ENCODE measurements around the gene POLR2L. TPM values are rescaled to one million over a fixed set of nuclear protein-coding genes. Genes with fewer than 3 reads are reported as not detected.

The POLR2L gene
- total RNA-seq, 1 experiment from 2014 or later, result 107 TPM

- no peaks in the 10 kb centered on the region for H3K4me1 Mint-ChIP-seq (ENCODE audit: low read depth, unreplicated experiment)
- no peak overlapping the region for H3K4me3 Mint-ChIP-seq (ENCODE audit: low read depth, unreplicated experiment)
- TF ChIP-seq CTCF (IDR thresholded peaks at IDR 0.05; ENCODE audit: unreplicated experiment), result no peak
- intact Hi-C loops (cut with micrococcal nuclease; ENCODE audit: unreplicated experiment), result no loop called here
- H3K36me3 Mint-ChIP-seq (ENCODE audit: insufficient read depth, unreplicated experiment), result peaks cover 77% of the 10 kb centered on the region
- CTCF ChIA-PET, result no interaction called here
- H3K9me3 Mint-ChIP-seq (ENCODE audit: low read depth, unreplicated experiment), result no peaks in the 10 kb centered on the region
- H3K27me3 Mint-ChIP-seq (ENCODE audit: unreplicated experiment), result peaks cover 15% of the 10 kb centered on the region
- DNase-seq, result no peak
- no TSS peak for BruUV-seq (replicated peaks)
- no peak overlapping the region for H3K27ac Mint-ChIP-seq (ENCODE audit: unreplicated experiment)
Measured at GRCh38 chr11:865462-866430, 23.4 kb upstream of the POLR2L start.

GRCh38 chr11:864898-865297, 22.6 kb upstream of the POLR2L start:
- Mint-ChIP-seq H3K4me1 (ENCODE audit: low read depth, unreplicated experiment) (peaks cover under 1% of the 10 kb centered on the region), H3K9me3 (ENCODE audit: low read depth, unreplicated experiment) (no peaks in the 10 kb centered on the region), H3K27me3 (ENCODE audit: unreplicated experiment) (peaks cover 15% of the 10 kb centered on the region), H3K27ac (ENCODE audit: unreplicated experiment) (no peak overlapping the region), H3K4me3 (ENCODE audit: low read depth, unreplicated experiment) (no peak overlapping the region), H3K36me3 (ENCODE audit: insufficient read depth, unreplicated experiment) (peaks cover 82% of the 10 kb centered on the region)
- TF ChIP-seq CTCF (IDR thresholded peaks at IDR 0.05; ENCODE audit: unreplicated experiment), result no peak
- CTCF ChIA-PET, result no interaction called here
- no TSS peak for BruUV-seq (replicated peaks)
- DNase-seq, result no peak
- intact Hi-C loops (cut with micrococcal nuclease; ENCODE audit: unreplicated experiment), result no loop called here

- Mint-ChIP-seq H3K27me3 (ENCODE audit: unreplicated experiment) (peaks cover 15% of the 10 kb centered on the region), H3K4me3 (ENCODE audit: low read depth, unreplicated experiment) (no peak overlapping the region), H3K36me3 (ENCODE audit: insufficient read depth, unreplicated experiment) (peaks cover 89% of the 10 kb centered on the region), H3K9me3 (ENCODE audit: low read depth, unreplicated experiment) (no peaks in the 10 kb centered on the region), H3K4me1 (ENCODE audit: low read depth, unreplicated experiment) (peaks cover 8% of the 10 kb centered on the region), H3K27ac (ENCODE audit: unreplicated experiment) (no peak overlapping the region)
- intact Hi-C loops (cut with micrococcal nuclease; ENCODE audit: unreplicated experiment), result no loop called here
- BruUV-seq (replicated peaks), result no TSS peak
- DNase-seq, result no peak
- no peak for TF ChIP-seq CTCF (IDR thresholded peaks at IDR 0.05; ENCODE audit: unreplicated experiment)
- CTCF ChIA-PET, result no interaction called here
Measured at GRCh38 chr11:863910-864827, 21.8 kb upstream of the POLR2L start.

- intact Hi-C loops (cut with micrococcal nuclease; ENCODE audit: unreplicated experiment), result no loop called here
- Mint-ChIP-seq H3K36me3 (ENCODE audit: insufficient read depth, unreplicated experiment) (peaks cover 90% of the 10 kb centered on the region), H3K9me3 (ENCODE audit: low read depth, unreplicated experiment) (no peaks in the 10 kb centered on the region), H3K4me3 (ENCODE audit: low read depth, unreplicated experiment) (no peak overlapping the region), H3K27ac (ENCODE audit: unreplicated experiment) (no peak overlapping the region), H3K27me3 (ENCODE audit: unreplicated experiment) (peaks cover 15% of the 10 kb centered on the region), H3K4me1 (ENCODE audit: low read depth, unreplicated experiment) (peaks cover 9% of the 10 kb centered on the region)
- no peak for TF ChIP-seq CTCF (IDR thresholded peaks at IDR 0.05; ENCODE audit: unreplicated experiment)
- DNase-seq, result no peak
- CTCF ChIA-PET, result no interaction called here
- BruUV-seq (replicated peaks), result no TSS peak
Measured at GRCh38 chr11:863023-863909, 20.9 kb upstream of the POLR2L start.
